C4-2B (cell line): Measurements from ENCODE around the gene NR3C2.

Source experiments
- ZFX ChIP-seq: fragments of 450-650 bp; IDR thresholded peaks from 2 replicates; pipeline ENCODE4 v1.6.1; 2017
- TF ChIP-seq, protein P1 (sequence below): fragments of 450-650 bp; conservative IDR thresholded peaks from 2 replicates; pipeline ENCODE4 v1.5.1; 2017; ENCODE audit warnings: mild to moderate bottlenecking

DNA sequence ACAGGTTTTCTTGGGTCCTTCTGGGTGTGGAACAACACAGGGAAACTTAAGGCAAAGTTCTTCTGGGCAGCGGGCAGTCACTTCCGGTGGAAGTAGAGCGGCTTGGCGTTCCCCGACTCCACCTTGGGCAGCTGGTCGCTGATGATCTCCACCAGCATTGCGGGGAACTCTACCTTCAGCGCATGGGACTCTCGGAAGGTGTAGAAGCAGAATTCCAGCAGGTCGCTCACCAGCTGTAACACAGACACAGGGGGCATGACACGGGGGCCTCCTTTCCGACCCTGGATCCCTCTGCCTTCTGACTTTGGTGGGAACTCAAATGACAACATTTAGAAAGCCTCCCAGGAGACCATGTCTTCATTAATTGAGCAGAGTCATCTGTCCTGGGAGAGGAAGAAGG is 360.9 kb downstream of the NR3C2 start:
- TF ChIP-seq, protein P1, sequence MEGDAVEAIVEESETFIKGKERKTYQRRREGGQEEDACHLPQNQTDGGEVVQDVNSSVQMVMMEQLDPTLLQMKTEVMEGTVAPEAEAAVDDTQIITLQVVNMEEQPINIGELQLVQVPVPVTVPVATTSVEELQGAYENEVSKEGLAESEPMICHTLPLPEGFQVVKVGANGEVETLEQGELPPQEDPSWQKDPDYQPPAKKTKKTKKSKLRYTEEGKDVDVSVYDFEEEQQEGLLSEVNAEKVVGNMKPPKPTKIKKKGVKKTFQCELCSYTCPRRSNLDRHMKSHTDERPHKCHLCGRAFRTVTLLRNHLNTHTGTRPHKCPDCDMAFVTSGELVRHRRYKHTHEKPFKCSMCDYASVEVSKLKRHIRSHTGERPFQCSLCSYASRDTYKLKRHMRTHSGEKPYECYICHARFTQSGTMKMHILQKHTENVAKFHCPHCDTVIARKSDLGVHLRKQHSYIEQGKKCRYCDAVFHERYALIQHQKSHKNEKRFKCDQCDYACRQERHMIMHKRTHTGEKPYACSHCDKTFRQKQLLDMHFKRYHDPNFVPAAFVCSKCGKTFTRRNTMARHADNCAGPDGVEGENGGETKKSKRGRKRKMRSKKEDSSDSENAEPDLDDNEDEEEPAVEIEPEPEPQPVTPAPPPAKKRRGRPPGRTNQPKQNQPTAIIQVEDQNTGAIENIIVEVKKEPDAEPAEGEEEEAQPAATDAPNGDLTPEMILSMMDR, result no peak
- no peak for TF ChIP-seq ZFX
